Measurements from ENCODE around the gene KLHL14. TPM values are rescaled to one million over a fixed set of nuclear protein-coding genes. Genes with fewer than 3 reads are reported as not detected.

KLHL14 gene
- total and polyA plus RNA-seq, 4 experiments from 2014 or later = 0.05 TPM; not detected in 3

- no peaks in the 10 kb centered on the region for H3K9me3 ChIP-seq (ENCODE audit: control insufficient read depth in 1 of 2, low read length in 2 of 2)
- POLR2A ChIA-PET (ENCODE audit: partially characterized antibody) = no interaction called here
- no peaks in the 10 kb centered on the region for H3K36me3 Mint-ChIP-seq
- no peak overlapping the region for H3K4me3 Mint-ChIP-seq
- no peak overlapping the region for H3K4me3 ChIP-seq (ENCODE audit: low read length in 2 of 2)
- H3K27me3 ChIP-seq (ENCODE audit: insufficient read depth, low read length) = no peaks in the 10 kb centered on the region
- DNase-seq = no peak
- CTCF ChIA-PET (ENCODE audit: partially characterized antibody) = no interaction called here
- H3K27me3 Mint-ChIP-seq = peaks cover 2 to 4% of the 10 kb centered on the region in 2 donors
- H3K27ac Mint-ChIP-seq = no peak overlapping the region
- H3K9me3 Mint-ChIP-seq = peaks cover 0 to 3% (median 0%) of the 10 kb centered on the region in 8 donors
- H3K27ac ChIP-seq (ENCODE audit: low read depth, low read length) = no peak overlapping the region
- H3K4me1 Mint-ChIP-seq = peaks cover 0 to 5% (median 0%) of the 10 kb centered on the region in 4 donors
- intact Hi-C loops (cut with micrococcal nuclease) = no loop called here
- no peaks in the 10 kb centered on the region for H3K4me1 ChIP-seq (ENCODE audit: insufficient read depth, low read length)
- H3K36me3 ChIP-seq (ENCODE audit: insufficient read depth, low read length) = no peaks in the 10 kb centered on the region
Measured at GRCh38 chr18:32760391-32760790, 12.4 kb downstream of the KLHL14 start.

DNA sequence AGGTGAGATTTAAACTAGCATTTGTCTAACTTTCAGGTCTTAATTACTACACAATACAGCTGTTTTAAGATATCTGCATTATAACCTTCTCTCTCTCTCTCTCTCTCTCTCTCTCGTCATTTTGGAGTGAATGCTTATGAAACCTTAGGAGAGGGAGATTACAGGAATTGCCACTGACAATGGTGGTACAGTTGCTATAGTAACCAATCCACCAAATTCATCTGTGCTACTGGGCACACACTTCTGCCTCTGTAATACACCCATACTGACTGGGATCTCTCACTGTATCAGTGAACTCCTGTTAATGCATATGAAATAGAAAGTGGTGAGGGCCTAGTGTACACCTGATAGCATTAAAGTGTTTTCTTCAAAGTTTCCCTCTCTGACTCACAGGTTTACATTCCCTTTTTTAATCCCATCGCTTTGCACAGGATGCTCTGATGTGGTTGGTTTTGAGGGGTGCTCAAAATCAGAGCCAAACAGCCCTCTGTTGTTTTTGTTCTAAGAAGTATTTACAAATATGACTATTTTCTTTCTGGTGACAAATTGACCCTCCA is 13.1 kb downstream of the KLHL14 start:
- no peaks in the 10 kb centered on the region for H3K36me3 ChIP-seq (ENCODE audit: insufficient read depth, low read length)
- H3K9me3 Mint-ChIP-seq = peaks cover 0 to 3% (median 0%) of the 10 kb centered on the region in 8 donors
- intact Hi-C loops (cut with micrococcal nuclease) = no loop called here
- no peak overlapping the region for H3K27ac ChIP-seq (ENCODE audit: low read depth, low read length)
- POLR2A ChIA-PET (ENCODE audit: partially characterized antibody) = no interaction called here
- CTCF ChIA-PET (ENCODE audit: partially characterized antibody) = no interaction called here
- H3K27me3 Mint-ChIP-seq = peaks cover 2 to 4% of the 10 kb centered on the region in 2 donors
- no peaks in the 10 kb centered on the region for H3K9me3 ChIP-seq (ENCODE audit: control insufficient read depth in 1 of 2, low read length in 2 of 2)
- no peaks in the 10 kb centered on the region for H3K4me1 ChIP-seq (ENCODE audit: insufficient read depth, low read length)
- peaks cover 0 to 5% (median 0%) of the 10 kb centered on the region in 4 donors for H3K4me1 Mint-ChIP-seq
- no peaks in the 10 kb centered on the region for H3K36me3 Mint-ChIP-seq
- no peak overlapping the region for H3K4me3 ChIP-seq (ENCODE audit: low read length in 2 of 2)
- DNase-seq = no peak
- no peak overlapping the region for H3K27ac Mint-ChIP-seq
- no peak overlapping the region for H3K4me3 Mint-ChIP-seq
- H3K27me3 ChIP-seq (ENCODE audit: insufficient read depth, low read length) = no peaks in the 10 kb centered on the region

GRCh38 chr18:32754508-32755263 is 18.1 kb downstream of the KLHL14 start:
- no peak for DNase-seq
- Mint-ChIP-seq H3K36me3 (no peaks in the 10 kb centered on the region), H3K9me3 (peaks cover 0 to 3% (median 0%) of the 10 kb centered on the region in 8 donors), H3K27ac (no peak overlapping the region), H3K4me3 (no peak overlapping the region), H3K4me1 (no peaks in the 10 kb centered on the region), H3K27me3 (peaks cover 4 to 11% of the 10 kb centered on the region in 2 donors)
- H3K27ac ChIP-seq (ENCODE audit: low read depth, low read length) = no peak overlapping the region
- intact Hi-C loops (cut with micrococcal nuclease) = no loop called here
- no peaks in the 10 kb centered on the region for H3K9me3 ChIP-seq (ENCODE audit: control insufficient read depth in 1 of 2, low read length in 2 of 2)
- H3K27me3 ChIP-seq (ENCODE audit: insufficient read depth, low read length) = no peaks in the 10 kb centered on the region
- no peaks in the 10 kb centered on the region for H3K36me3 ChIP-seq (ENCODE audit: insufficient read depth, low read length)
- no peaks in the 10 kb centered on the region for H3K4me1 ChIP-seq (ENCODE audit: insufficient read depth, low read length)
- CTCF ChIA-PET (ENCODE audit: partially characterized antibody) = no interaction called here
- H3K4me3 ChIP-seq (ENCODE audit: low read length in 2 of 2) = no peak overlapping the region
- POLR2A ChIA-PET (ENCODE audit: partially characterized antibody) = no interaction called here

DNA sequence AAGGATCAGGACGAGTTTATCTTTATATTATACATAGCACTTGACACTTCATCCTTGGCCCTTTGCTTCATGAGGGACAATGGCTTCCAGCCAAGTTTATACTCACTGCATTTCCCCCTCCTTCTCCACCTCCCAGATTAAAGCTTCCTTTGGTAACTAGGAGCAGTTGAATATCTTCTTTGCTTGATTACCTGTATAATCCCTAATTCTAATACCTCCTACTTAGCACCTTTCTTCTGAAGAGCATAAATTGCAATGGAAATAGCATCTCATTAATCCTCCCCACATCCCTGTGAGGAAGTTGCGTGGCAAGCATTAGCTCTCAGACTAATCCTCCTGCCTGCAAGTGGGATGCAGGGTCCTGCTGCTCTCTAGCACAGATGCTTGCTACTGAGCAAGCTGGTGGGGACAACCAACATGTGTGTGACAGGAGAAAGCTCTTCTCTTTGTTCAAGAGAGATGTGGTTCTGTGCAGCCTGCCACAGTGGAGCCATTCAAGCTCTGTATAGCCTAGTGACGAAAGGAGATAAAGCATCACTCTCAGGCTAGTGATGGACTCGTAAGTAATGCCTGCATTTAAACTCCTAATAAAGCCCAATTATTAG is 19.1 kb downstream of the KLHL14 start:
- Mint-ChIP-seq H3K4me1 (no peaks in the 10 kb centered on the region), H3K36me3 (no peaks in the 10 kb centered on the region), H3K27ac (no peak overlapping the region), H3K4me3 (no peak overlapping the region), H3K9me3 (peaks cover 0 to 3% (median 0%) of the 10 kb centered on the region in 8 donors), H3K27me3 (peaks cover 6 to 11% of the 10 kb centered on the region in 2 donors)
- DNase-seq = no peak
- no peaks in the 10 kb centered on the region for H3K36me3 ChIP-seq (ENCODE audit: insufficient read depth, low read length)
- ChIA-PET POLR2A (ENCODE audit: partially characterized antibody) (no interaction called here), CTCF (ENCODE audit: partially characterized antibody) (no interaction called here)
- no peaks in the 10 kb centered on the region for H3K4me1 ChIP-seq (ENCODE audit: insufficient read depth, low read length)
- no peak overlapping the region for H3K27ac ChIP-seq (ENCODE audit: low read depth, low read length)
- H3K27me3 ChIP-seq (ENCODE audit: insufficient read depth, low read length) = no peaks in the 10 kb centered on the region
- H3K4me3 ChIP-seq (ENCODE audit: low read length in 2 of 2) = no peak overlapping the region
- H3K9me3 ChIP-seq (ENCODE audit: control insufficient read depth in 1 of 2, low read length in 2 of 2) = no peaks in the 10 kb centered on the region
- intact Hi-C loops (cut with micrococcal nuclease) = no loop called here

GRCh38 chr18:32750328-32750727 is 22.5 kb downstream of the KLHL14 start:
- intact Hi-C loops (cut with micrococcal nuclease) = no loop called here
- Histone ChIP-seq H3K27me3 (ENCODE audit: insufficient read depth, low read length) (no peaks in the 10 kb centered on the region), H3K4me3 (ENCODE audit: low read length in 2 of 2) (no peak overlapping the region), H3K4me1 (ENCODE audit: insufficient read depth, low read length) (no peaks in the 10 kb centered on the region), H3K36me3 (ENCODE audit: insufficient read depth, low read length) (no peaks in the 10 kb centered on the region), H3K27ac (ENCODE audit: low read depth, low read length) (no peak overlapping the region), H3K9me3 (ENCODE audit: control insufficient read depth in 1 of 2, low read length in 2 of 2) (no peaks in the 10 kb centered on the region)
- no peaks in the 10 kb centered on the region for H3K36me3 Mint-ChIP-seq
- H3K4me1 Mint-ChIP-seq = no peaks in the 10 kb centered on the region
- H3K27ac Mint-ChIP-seq = no peak overlapping the region
- CTCF ChIA-PET (ENCODE audit: partially characterized antibody) = no interaction called here
- DNase-seq = no peak
- POLR2A ChIA-PET (ENCODE audit: partially characterized antibody) = no interaction called here
- peaks cover 0 to 2% (median 0%) of the 10 kb centered on the region in 8 donors for H3K9me3 Mint-ChIP-seq
- H3K27me3 Mint-ChIP-seq = peaks cover 4 to 9% of the 10 kb centered on the region in 2 donors
- no peak overlapping the region for H3K4me3 Mint-ChIP-seq

DNA sequence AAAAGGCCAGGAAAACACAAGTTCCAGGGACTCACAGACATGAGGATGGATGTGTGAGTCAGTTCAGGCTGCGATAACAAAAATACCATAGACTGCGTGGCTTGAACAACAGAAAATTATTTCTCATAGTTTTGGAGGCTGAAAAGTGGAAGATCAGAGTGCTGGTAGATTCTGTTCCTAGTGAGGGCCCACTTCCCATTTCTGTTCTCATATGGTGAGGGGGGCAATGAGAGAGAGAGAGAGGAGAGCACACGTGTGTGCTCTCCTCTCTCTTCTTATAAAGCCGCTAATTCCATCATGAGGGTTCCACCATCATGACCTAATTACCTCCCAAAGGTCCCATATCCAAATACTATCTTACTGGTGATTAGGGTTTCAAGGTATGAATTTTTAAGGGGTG is 23.0 kb downstream of the KLHL14 start:
- Histone ChIP-seq H3K36me3 (ENCODE audit: insufficient read depth, low read length) (no peaks in the 10 kb centered on the region), H3K4me3 (ENCODE audit: low read length in 2 of 2) (no peak overlapping the region), H3K27ac (ENCODE audit: low read depth, low read length) (no peak overlapping the region), H3K27me3 (ENCODE audit: insufficient read depth, low read length) (no peaks in the 10 kb centered on the region), H3K4me1 (ENCODE audit: insufficient read depth, low read length) (no peaks in the 10 kb centered on the region), H3K9me3 (ENCODE audit: control insufficient read depth in 1 of 2, low read length in 2 of 2) (no peaks in the 10 kb centered on the region)
- no peak for DNase-seq
- Mint-ChIP-seq H3K4me3 (no peak overlapping the region), H3K27me3 (peaks cover 4 to 9% of the 10 kb centered on the region in 2 donors), H3K36me3 (no peaks in the 10 kb centered on the region), H3K27ac (no peak overlapping the region), H3K9me3 (peaks cover 0 to 2% (median 0%) of the 10 kb centered on the region in 8 donors), H3K4me1 (no peaks in the 10 kb centered on the region)
- ChIA-PET CTCF (ENCODE audit: partially characterized antibody) (no interaction called here), POLR2A (ENCODE audit: partially characterized antibody) (no interaction called here)
- intact Hi-C loops (cut with micrococcal nuclease) = no loop called here

DNA sequence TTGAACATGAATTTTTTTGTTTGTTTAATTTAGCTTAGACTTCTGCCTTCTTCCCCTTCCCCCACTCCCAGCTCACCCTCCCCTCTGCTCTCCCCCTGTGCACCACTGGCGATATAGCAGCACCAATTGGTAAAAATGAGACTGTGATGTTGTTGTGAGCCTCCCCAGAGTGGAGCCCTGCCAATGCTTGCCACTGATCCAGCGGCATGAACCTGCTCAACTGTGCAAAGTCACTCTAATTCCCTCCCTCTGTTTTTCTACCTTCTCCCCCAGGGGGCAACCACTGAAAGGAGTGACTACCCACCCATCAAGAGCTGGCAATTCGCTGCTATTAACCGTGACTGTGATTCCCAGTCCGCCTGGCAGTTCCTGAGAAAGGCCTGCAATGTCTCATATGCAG is 30.2 kb downstream of the KLHL14 start:
- CTCF ChIA-PET (ENCODE audit: partially characterized antibody) = no interaction called here
- POLR2A ChIA-PET (ENCODE audit: partially characterized antibody) = no interaction called here
- H3K36me3 Mint-ChIP-seq = no peaks in the 10 kb centered on the region

More for the DNA sequence above, 30.2 kb downstream of the KLHL14 start:
- Histone ChIP-seq H3K9me3 (ENCODE audit: control insufficient read depth in 1 of 2, low read length in 2 of 2) (no peaks in the 10 kb centered on the region), H3K4me3 (ENCODE audit: low read length in 2 of 2) (no peak overlapping the region), H3K4me1 (ENCODE audit: insufficient read depth, low read length) (no peaks in the 10 kb centered on the region), H3K27ac (ENCODE audit: low read depth, low read length) (no peak overlapping the region), H3K36me3 (ENCODE audit: insufficient read depth, low read length) (no peaks in the 10 kb centered on the region), H3K27me3 (ENCODE audit: insufficient read depth, low read length) (no peaks in the 10 kb centered on the region)
- H3K4me3 Mint-ChIP-seq = no peak overlapping the region
- DNase-seq = no peak
- peaks cover 0 to 2% of the 10 kb centered on the region in 2 donors for H3K27me3 Mint-ChIP-seq
- H3K4me1 Mint-ChIP-seq = no peaks in the 10 kb centered on the region
- intact Hi-C loops (cut with micrococcal nuclease) = no loop called here
- H3K9me3 Mint-ChIP-seq = no peaks in the 10 kb centered on the region
- H3K27ac Mint-ChIP-seq = no peak overlapping the region
